ENCODE results near the gene ZNF335. TPM values are rescaled to one million over a fixed set of nuclear protein-coding genes. Genes with fewer than 3 reads are reported as not detected.
A peak's percentile ranks its signal among the peaks of the same experiment; 100 is the strongest.

ZNF335 gene
- total RNA-seq, 1 donor from 2014 or later, result 27.8 TPM

- Histone ChIP-seq H3K4me3 (peak overlapping the region; percentile 73 to 99), H3K9me3 (no peaks in the 10 kb centered on the region), H3K36me3 (peaks cover 27 to 29% of the 10 kb centered on the region in 2 donors), H3K27me3 (no peaks in the 10 kb centered on the region), H3K27ac (peak overlapping the region; percentile 99), H3K4me1 (peaks cover 3 to 30% of the 10 kb centered on the region in 2 donors)
- DNase-seq (ENCODE audit: low spot score in 2 of 2), result no peak
- intact Hi-C loops (cut with DNase I), result loop anchor here (1.0 to 10.0 kb wide), 4 partner anchors 80 to 716 kb away; partner anchors contain the start of genes CTSA, DBNDD2, DNTTIP1 and NEURL2
- TF ChIP-seq, protein P1, sequence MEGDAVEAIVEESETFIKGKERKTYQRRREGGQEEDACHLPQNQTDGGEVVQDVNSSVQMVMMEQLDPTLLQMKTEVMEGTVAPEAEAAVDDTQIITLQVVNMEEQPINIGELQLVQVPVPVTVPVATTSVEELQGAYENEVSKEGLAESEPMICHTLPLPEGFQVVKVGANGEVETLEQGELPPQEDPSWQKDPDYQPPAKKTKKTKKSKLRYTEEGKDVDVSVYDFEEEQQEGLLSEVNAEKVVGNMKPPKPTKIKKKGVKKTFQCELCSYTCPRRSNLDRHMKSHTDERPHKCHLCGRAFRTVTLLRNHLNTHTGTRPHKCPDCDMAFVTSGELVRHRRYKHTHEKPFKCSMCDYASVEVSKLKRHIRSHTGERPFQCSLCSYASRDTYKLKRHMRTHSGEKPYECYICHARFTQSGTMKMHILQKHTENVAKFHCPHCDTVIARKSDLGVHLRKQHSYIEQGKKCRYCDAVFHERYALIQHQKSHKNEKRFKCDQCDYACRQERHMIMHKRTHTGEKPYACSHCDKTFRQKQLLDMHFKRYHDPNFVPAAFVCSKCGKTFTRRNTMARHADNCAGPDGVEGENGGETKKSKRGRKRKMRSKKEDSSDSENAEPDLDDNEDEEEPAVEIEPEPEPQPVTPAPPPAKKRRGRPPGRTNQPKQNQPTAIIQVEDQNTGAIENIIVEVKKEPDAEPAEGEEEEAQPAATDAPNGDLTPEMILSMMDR (IDR thresholded peaks at IDR 0.05), result no peak
Observed at GRCh38 chr20:45971425-45971674, 653 bp downstream of the ZNF335 start.

GRCh38 chr20:45970646-45971424, 1.2 kb downstream of the ZNF335 start:
- intact Hi-C loops (cut with DNase I), result loop anchor here (1.0 to 10.0 kb wide), 4 partner anchors 80 to 716 kb away; partner anchors contain the start of genes CTSA, DBNDD2, DNTTIP1 and NEURL2
- peak in 1 of 2 donors; percentile 66 for DNase-seq (ENCODE audit: low spot score in 2 of 2)
- Histone ChIP-seq H3K36me3 (peaks cover 31 to 34% of the 10 kb centered on the region in 2 donors), H3K9me3 (no peaks in the 10 kb centered on the region), H3K27ac (peak overlapping the region; percentile 99), H3K4me3 (peak overlapping the region; percentile 73 to 99), H3K27me3 (no peaks in the 10 kb centered on the region), H3K4me1 (peaks cover 3 to 30% of the 10 kb centered on the region in 2 donors)
- TF ChIP-seq, protein P1 (IDR thresholded peaks at IDR 0.05), result no peak

DNA sequence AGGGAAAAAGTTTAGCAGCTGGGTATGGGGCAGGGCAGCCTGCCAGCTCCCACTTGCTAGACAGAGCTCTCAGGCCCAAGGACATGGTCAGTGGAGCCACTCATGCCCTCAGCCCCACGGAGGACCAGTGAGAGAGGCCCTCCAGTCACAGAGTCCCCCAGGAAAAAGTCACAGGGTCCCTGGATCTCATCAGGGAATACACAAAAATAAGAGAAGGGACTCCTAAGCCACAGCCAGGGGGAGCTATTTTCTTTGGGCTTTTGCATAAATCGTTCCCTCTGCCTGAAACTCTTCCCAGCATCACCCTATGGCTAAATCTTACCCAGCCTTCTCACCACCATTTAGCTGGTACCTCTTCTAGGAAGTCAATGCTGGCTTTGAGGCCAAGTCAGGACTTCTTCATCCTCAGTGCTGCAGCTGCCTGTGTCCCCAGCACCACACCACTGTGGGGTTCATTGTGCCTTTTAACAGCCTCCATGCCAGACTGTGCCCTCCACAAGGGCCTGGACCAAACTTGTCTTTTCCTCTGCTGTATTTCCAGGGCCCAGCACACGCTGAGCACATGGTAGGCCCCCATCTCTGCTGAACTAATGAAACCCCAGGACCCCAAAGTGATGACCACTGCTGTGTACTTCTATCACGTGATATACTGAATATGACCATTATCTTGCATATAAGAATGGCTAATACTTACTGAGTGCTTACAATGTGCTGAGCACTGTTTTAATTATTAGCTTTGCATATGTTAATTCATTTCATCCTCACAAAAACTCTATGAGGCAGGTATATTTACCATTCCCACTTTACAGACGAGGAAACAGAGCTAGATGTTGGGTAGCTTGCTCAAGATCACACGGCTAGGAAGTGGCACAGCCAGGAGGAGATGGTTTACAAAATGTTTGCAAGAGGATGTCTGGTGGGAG, 2.0 kb downstream of the ZNF335 start:
- intact Hi-C loops (cut with DNase I), result loop anchor here (5.0 to 10.0 kb wide), 3 partner anchors 178 to 717 kb away; partner anchors contain the start of genes DBNDD2, DNTTIP1, TP53RK and WFDC3
- Histone ChIP-seq H3K27ac (peak overlapping the region; percentile 17 to 99), H3K36me3 (peaks cover 39 to 42% of the 10 kb centered on the region in 2 donors), H3K27me3 (no peaks in the 10 kb centered on the region), H3K4me1 (peaks cover 3 to 30% of the 10 kb centered on the region in 2 donors), H3K9me3 (no peaks in the 10 kb centered on the region), H3K4me3 (peak overlapping the region; percentile 73 to 99)
- TF ChIP-seq, protein P1 (IDR thresholded peaks at IDR 0.05), result peak; percentile 7 to 57 (median 27)
- DNase-seq (ENCODE audit: low spot score in 2 of 2), result peak in 1 of 2 donors; percentile 64

DNA sequence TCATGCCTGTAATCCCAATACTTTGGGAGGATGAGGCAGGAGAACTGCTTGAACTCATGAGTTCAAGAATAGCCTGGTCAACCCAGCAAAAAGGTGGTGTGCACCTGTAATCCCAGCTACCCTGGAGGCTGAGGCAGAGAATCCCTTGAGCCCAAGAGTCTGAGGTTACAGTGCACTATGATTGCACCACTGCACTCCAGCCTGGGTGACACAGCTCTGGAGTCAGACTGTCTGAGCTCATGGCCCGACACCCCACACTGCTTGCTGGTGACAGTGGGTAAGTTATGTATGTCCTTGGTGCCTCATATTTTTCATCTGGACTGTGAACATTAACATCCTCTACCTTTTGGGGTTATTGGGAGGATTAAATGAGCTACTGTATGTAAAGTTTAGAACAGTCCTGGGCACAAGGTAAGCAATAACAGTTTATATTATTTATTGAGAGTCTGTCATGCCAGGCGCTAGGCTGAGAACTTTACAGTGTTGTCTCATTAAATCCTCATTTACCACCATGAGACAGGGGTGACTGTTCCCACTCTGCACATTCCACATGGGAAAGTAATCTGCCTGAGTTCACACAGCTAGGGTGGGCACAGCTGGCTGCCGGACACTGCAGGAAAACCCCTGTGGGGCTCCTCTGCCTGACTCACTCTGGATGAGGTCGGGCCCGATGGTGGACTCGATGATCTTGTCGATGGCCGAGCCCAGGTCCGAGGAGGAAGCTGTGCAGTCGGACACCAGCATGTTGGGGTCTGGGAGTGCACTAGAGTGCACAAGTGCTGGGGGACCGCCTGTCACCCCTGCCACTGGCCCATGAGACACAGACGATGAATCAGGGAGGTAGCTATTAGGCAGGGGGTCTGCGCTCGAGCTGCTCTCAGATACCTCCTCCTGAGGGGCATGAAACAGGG, 2.9 kb downstream of the ZNF335 start:
- DNase-seq (ENCODE audit: low spot score in 2 of 2), result peak in 1 of 2 donors; percentile 59
- TF ChIP-seq, protein P1 (IDR thresholded peaks at IDR 0.05), result no peak
- Histone ChIP-seq H3K4me1 (peaks cover 3 to 30% of the 10 kb centered on the region in 2 donors), H3K4me3 (peak overlapping the region in 1 of 2 donors; percentile 99), H3K9me3 (no peaks in the 10 kb centered on the region), H3K27ac (peak overlapping the region; percentile 17 to 99), H3K36me3 (peaks cover 48 to 52% of the 10 kb centered on the region in 2 donors), H3K27me3 (no peaks in the 10 kb centered on the region)
- intact Hi-C loops (cut with DNase I), result no loop called here
